Kidney (tissue), 14 donors: Measurements from ENCODE around the gene CYP11A1. TPM values are rescaled to one million over a fixed set of nuclear protein-coding genes. Genes with fewer than 3 reads are reported as not detected.

Experiments used
- DNase-seq, 5 donors: peaks; one replicate each; pipeline ENCODE4 v3.0.0-alpha.2; 2013 to 2020
- FAIRE-seq: peaks from 2 replicates; lab custom pipeline; 2012; peaks lifted over from hg19 to GRCh38; lab: Jason Lieb, UNC
- H3K27ac ChIP-seq, 2 donors: one replicate each; pipeline ENCODE4 v1.7.0; 2013; ENCODE audit warnings: low read depth in 2 of 2, low read length in 2 of 2, inconsistent platforms in 1 of 2
- H3K27me3 ChIP-seq: one replicate; pipeline ENCODE4 v1.7.1; 2013; ENCODE audit warnings: low read length, inconsistent platforms; ENCODE audit not compliant: control insufficient read depth, insufficient read depth
- H3K36me3 ChIP-seq, 3 donors: one replicate each; pipeline versions ENCODE4 v1.7.0 to v1.7.1; 2013; ENCODE audit warnings: low read length in 3 of 3, control low read depth in 1 of 3, inconsistent platforms in 1 of 3; ENCODE audit not compliant: insufficient read depth in 3 of 3, control insufficient read depth in 2 of 3
- H3K4me1 ChIP-seq, 3 donors: one replicate each; pipeline versions ENCODE4 v1.7.0 to v1.7.1; 2013; ENCODE audit warnings: low read length in 3 of 3, inconsistent platforms in 1 of 3, low read depth in 1 of 3; ENCODE audit not compliant: control insufficient read depth in 2 of 3, insufficient read depth in 2 of 3
- H3K4me3 ChIP-seq, 3 donors: one replicate each; pipeline versions ENCODE4 v1.7.0 to v1.8.1; 2013; ENCODE audit warnings: low read length in 3 of 3, control low read depth in 1 of 3, inconsistent platforms in 1 of 3
- H3K9ac ChIP-seq, 3 donors: one replicate each; pipeline versions ENCODE4 v1.7.0 to v1.7.1; 2013; ENCODE audit warnings: low read length in 3 of 3, control low read depth in 1 of 3, inconsistent platforms in 1 of 3
- H3K9me3 ChIP-seq, 3 donors: one replicate each; pipeline versions ENCODE4 v1.7.0 to v1.7.1; 2013; ENCODE audit warnings: low read length in 3 of 3, control low read depth in 1 of 3, inconsistent platforms in 1 of 3; ENCODE audit not compliant: control insufficient read depth in 2 of 3, insufficient read depth in 1 of 3
- intact Hi-C: fragments of 100-400 bp; cut with DNase I; formaldehyde crosslinking; loops from one replicate; pipeline ENCODE4 v1.11.1; 2022
- polyA plus RNA-seq: library from polyadenylated mRNA; stranded (reverse); fragments of 350-450 nt; fragmentation: Illumina TruSeq; extraction: RNeasy Lipid Tissue Mini Kit (QIAGEN cat#74804); gene quantifications from one replicate; pipeline ENCODE4 v1.2.3, GENCODE V29; 2014; ENCODE audit warnings: low read depth, low replicate concordance; ENCODE audit not compliant: insufficient read depth
- total RNA-seq: library from RNA; stranded (reverse); fragmentation: NEBNext Ultra II Directional; extraction: Animal tissue kit (Norgen Biotek cat#: 25700); gene quantifications from one replicate; pipeline ENCODE4 v1.2.1, GENCODE V29; 2021
- TF ChIP-seq, protein P1 (sequence below): IDR thresholded peaks from 3 replicates; pipeline ENCODE4 v1.5.1; 2012; ENCODE audit warnings: mild to moderate bottlenecking, moderate library complexity, borderline replicate concordance; ENCODE audit not compliant: insufficient read depth; ENCODE audit errors: extremely low read depth
- donor health status: control.
- donor health status: control.
- donor health status: control.
- donor health status: control.
- donor health status: control.
- donor health status: DM: yes; HTN: yes; CAD: no.
- donor health status: Normal renal cell carcinoma (clear cell type).

The CYP11A1 gene
- total and polyA plus RNA-seq, 2 donors from 2014 or later: 0.13 to 2.7 TPM

DNA sequence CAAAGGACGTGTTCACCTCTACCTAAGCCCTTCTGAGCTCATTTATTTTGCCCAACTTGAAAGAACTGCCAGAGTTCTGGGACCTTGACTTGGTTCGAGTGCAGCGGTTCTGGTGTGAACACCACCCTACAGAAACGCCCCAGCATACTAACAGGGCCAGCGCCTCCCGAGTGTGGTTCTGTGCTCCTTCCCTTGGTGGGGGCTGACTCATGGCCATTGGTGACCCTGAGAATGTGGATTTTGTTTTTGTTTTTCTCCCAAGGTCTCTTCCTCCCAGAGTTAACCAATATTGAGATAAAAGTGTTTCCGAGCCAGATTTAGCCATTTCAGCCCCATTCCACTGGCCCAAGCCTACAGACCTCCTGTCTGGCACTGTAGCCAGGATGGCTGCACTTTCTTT lies 38.4 kb upstream of the CYP11A1 start:
- Histone ChIP-seq H3K27me3 (no peaks in the 10 kb centered on the region), H3K27ac (no peak overlapping the region), H3K4me1 (peaks cover 0 to 5% (median 4%) of the 10 kb centered on the region in 3 donors), H3K4me3 (no peak overlapping the region), H3K9me3 (no peaks in the 10 kb centered on the region), H3K9ac (no peak overlapping the region), H3K36me3 (no peaks in the 10 kb centered on the region)
- FAIRE-seq: no peak
- TF ChIP-seq, protein P1, sequence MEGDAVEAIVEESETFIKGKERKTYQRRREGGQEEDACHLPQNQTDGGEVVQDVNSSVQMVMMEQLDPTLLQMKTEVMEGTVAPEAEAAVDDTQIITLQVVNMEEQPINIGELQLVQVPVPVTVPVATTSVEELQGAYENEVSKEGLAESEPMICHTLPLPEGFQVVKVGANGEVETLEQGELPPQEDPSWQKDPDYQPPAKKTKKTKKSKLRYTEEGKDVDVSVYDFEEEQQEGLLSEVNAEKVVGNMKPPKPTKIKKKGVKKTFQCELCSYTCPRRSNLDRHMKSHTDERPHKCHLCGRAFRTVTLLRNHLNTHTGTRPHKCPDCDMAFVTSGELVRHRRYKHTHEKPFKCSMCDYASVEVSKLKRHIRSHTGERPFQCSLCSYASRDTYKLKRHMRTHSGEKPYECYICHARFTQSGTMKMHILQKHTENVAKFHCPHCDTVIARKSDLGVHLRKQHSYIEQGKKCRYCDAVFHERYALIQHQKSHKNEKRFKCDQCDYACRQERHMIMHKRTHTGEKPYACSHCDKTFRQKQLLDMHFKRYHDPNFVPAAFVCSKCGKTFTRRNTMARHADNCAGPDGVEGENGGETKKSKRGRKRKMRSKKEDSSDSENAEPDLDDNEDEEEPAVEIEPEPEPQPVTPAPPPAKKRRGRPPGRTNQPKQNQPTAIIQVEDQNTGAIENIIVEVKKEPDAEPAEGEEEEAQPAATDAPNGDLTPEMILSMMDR: no peak
- intact Hi-C loops: no loop called here
- DNase-seq: no peak

DNA sequence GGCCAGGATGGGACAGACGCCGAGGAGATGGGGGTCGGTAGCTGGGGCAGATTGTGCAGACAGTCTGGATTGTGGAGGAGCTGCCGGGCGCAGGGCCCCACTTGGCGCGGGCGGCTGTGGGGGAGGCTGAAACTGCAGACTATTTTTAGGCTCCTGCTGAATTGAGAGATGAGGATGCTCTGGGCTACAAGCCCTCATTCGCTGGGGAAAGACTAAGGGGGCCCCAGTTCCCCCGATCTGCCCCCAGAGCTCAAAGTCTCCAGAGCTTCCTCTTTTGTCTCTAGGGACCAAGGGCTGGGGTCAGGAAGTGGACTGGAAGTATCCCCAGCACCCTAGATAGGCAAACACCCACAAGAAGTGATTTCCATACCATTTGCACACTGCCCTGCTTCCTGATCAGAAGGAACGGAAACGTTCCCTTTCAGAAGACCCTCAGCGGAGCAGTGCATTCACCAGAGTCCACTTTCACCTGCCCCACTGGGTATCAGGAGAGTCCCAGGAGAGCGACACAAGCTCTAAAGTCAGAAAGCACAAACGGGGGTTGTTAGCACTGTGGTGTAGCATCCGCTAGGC lies 36.6 kb upstream of the CYP11A1 start:
- FAIRE-seq (no peak), DNase-seq (peak in 3 of 5 donors; percentile 50 to 70 (median 50))
- H3K36me3 ChIP-seq: no peaks in the 10 kb centered on the region
- H3K4me3 ChIP-seq: no peak overlapping the region
- no peaks in the 10 kb centered on the region for H3K27me3 ChIP-seq
- no peak overlapping the region for H3K27ac ChIP-seq
- H3K9me3 ChIP-seq: no peaks in the 10 kb centered on the region
- intact Hi-C loops: no loop called here
- TF ChIP-seq, protein P1: no peak
- H3K9ac ChIP-seq: no peak overlapping the region
- peaks cover 0 to 5% (median 4%) of the 10 kb centered on the region in 3 donors for H3K4me1 ChIP-seq

DNA sequence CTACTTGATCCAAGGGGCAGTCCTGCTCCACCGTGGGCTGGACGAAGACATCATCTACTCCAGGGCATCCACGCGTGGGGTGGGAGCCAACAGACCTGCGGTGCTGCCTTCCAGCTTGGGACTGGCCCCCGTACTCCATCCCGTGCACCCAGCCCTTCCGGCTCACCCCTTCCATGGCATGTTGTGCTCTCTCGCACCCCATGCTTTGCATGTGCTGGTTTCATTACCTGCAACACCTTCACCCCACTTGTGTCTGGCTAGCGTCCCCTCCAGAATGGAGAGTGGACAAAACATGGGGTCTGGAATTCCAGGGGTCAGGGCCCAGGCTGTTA lies 36.1 kb upstream of the CYP11A1 start:
- TF ChIP-seq, protein P1: no peak
- Histone ChIP-seq H3K27ac (no peak overlapping the region), H3K36me3 (no peaks in the 10 kb centered on the region), H3K9ac (no peak overlapping the region), H3K9me3 (no peaks in the 10 kb centered on the region), H3K27me3 (no peaks in the 10 kb centered on the region), H3K4me3 (no peak overlapping the region), H3K4me1 (peaks cover 0 to 5% (median 4%) of the 10 kb centered on the region in 3 donors)
- DNase-seq: no peak
- FAIRE-seq: no peak
- intact Hi-C loops: no loop called here
